Stomach (tissue), 4 donors: ENCODE data around the gene PDIK1L.

Experiments
- CTCF ChIP-seq, 7 experiments: fragments of 450-650 bp in 4 of 7; fragments of 200-600 bp in 3 of 7; sonication (generic) in 3 of 7; IDR thresholded peaks; one replicate each; pipeline ENCODE4 v1.5.1; 2016 to 2019; ENCODE audit warnings: antibody characterized with exemption in 7 of 7, control low read depth in 2 of 7, mild to moderate bottlenecking in 1 of 7
- EP300 ChIP-seq: sonication (generic); formaldehyde crosslinking; IDR thresholded peaks from one replicate; pipeline ENCODE4 v1.6.1; 2017; ENCODE audit warnings: antibody characterized with exemption
- POLR2A ChIP-seq, 4 donors: fragments of 450-650 bp; IDR thresholded peaks; one replicate each; pipeline ENCODE4 v1.6.1; 2016; ENCODE audit warnings: antibody characterized with exemption in 4 of 4, control low read depth in 2 of 4, mild to moderate bottlenecking in 1 of 4, moderate library complexity in 1 of 4
- POLR2AphosphoS5 ChIP-seq, 3 donors: sonication (generic); formaldehyde crosslinking; IDR thresholded peaks; one replicate each; pipeline ENCODE4 v1.6.1; 2016; ENCODE audit warnings: antibody characterized with exemption in 3 of 3

GRCh38 chr1:26170472-26170821 lies 58.8 kb downstream of the PDIK1L start:
- TF ChIP-seq CTCF (IDR thresholded peaks at IDR 0.05): no peak
- TF ChIP-seq POLR2AphosphoS5 (IDR thresholded peaks at IDR 0.05): no peak
- TF ChIP-seq POLR2A (IDR thresholded peaks at IDR 0.05): no peak
- TF ChIP-seq EP300: no peak
